Hypothalamus (tissue), 51 donors: Measurements from ENCODE around the gene FGD5.

Source experiments
- DNase-seq, 51 donors: peaks; one replicate each; lab custom pipeline; 2025; lab: John Stamatoyannopoulos, UW

FGD5 gene

GRCh38 chr3:14789221-14789620 is 29.5 kb upstream of the FGD5 start:
- DNase-seq: no peak

- DNase-seq: no peak
Measured at GRCh38 chr3:14789640-14790285, 29.0 kb upstream of the FGD5 start.

DNA sequence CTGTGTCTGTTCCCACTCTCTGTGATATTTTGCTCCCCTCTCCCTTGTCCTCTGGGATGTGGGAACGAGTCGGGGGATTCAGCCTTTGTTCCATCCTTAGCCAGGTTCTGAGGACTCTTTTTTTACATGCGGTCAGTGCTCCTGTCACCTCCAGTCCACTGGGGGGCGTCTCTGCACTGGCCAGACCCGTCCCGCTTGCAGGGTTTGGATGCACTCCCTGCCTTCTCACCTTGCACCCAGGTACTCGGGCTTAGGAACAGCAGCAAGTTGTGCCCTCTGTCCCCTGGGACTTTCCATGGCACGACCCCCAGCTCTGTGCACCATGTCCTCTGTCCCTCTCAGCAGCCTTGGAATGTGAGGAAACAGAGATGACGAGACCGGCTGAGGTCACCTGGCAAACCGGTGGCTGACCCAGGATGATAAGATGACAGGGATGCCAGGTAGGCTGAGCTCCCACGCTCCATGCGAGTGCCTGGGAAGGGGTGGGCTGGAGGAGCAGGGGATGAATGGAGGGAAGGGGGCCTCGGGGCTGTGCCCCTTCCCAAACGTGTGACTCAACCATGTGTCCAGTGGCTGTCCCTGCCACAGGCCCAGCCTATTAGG is 27.3 kb upstream of the FGD5 start:
- DNase-seq: peak in 4 of 51 donors; percentile 3 to 14 (median 6)

GRCh38 chr3:14792691-14793121 is 26.1 kb upstream of the FGD5 start:
- DNase-seq: no peak

- DNase-seq: no peak
Measured at GRCh38 chr3:14793126-14793857, 25.5 kb upstream of the FGD5 start.

- DNase-seq: no peak
Measured at GRCh38 chr3:14793858-14794234, 24.9 kb upstream of the FGD5 start.

GRCh38 chr3:14794435-14794834 is 24.3 kb upstream of the FGD5 start:
- DNase-seq: no peak

GRCh38 chr3:14795996-14796395 is 22.8 kb upstream of the FGD5 start:
- no peak for DNase-seq

DNA sequence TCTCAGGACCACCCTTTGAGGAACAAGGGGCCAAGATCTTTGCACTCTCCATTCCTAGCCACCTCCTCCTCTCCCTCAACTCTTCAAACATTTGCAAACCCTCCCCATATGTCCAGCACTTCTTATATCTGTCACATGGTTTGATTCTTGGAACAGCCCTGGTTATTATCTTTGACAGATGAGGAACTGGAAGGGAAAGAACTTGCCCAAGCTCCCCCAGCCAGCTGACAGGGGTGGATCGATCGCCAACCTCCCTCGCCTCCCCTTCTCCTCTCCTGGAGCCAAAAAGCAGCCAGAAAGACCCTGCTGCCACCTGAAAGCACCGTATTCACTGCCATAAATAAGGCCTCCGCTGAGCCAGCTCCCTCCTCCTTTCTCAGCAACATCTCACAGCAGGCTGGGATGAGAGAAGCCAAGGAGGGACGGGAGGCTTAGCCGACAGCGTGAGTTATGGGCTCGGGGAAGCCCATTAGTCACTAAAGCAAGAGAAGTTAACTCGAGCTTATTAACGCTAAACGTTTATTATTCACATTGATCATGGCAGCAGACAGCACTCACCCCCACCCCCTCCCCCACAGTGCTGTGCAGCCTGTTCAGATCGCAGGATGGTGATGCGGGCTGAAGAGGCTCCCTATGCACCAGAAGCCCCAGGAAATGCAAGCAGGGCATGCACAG is 22.2 kb upstream of the FGD5 start:
- no peak for DNase-seq

GRCh38 chr3:14797731-14798130 is 21.0 kb upstream of the FGD5 start:
- DNase-seq: no peak

DNA sequence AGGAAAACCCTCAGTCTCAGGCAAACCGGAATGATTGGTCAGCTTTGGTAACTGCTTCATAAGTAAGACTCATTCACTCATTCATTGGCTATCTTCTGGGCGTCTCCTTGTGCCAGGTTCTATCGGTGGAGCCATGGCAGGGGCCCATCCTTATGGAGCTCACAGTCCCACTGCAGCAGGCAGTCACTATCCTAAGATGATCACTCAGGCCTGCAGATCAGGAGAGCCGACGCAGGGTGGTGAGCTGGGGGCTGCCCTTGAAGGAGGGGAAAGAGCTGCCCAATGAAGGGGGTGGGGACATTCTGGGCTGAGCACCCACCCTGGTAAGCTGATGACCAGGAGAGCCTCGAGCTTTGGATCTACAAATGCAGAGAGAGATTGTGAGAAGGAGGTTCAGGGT is 20.5 kb upstream of the FGD5 start:
- DNase-seq: no peak

- DNase-seq: no peak
Measured at GRCh38 chr3:14799146-14799545, 19.6 kb upstream of the FGD5 start.

GRCh38 chr3:14801031-14801430 is 17.7 kb upstream of the FGD5 start:
- no peak for DNase-seq

GRCh38 chr3:14801668-14802380 is 16.9 kb upstream of the FGD5 start:
- DNase-seq: no peak

DNA sequence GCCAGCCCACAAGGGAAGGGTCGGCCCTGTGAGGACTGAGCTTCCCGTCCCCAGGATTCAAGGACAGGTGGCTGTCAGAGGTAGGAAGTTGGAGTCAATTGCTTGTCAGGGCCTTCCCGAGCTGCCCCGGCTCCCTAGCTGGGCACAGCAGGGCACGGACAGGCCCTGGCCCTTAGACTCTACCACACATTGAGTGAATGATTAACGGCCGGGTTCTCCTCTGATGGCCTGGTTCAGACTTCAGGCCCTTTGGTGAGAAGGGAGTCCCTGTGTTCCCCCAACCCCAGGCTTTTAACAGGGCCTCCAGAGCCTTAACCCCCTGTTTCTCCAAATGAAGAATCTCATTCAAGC is 16.4 kb upstream of the FGD5 start:
- no peak for DNase-seq

GRCh38 chr3:14803101-14803980 is 15.4 kb upstream of the FGD5 start:
- DNase-seq: no peak

GRCh38 chr3:14803981-14804834 is 14.6 kb upstream of the FGD5 start:
- no peak for DNase-seq

DNA sequence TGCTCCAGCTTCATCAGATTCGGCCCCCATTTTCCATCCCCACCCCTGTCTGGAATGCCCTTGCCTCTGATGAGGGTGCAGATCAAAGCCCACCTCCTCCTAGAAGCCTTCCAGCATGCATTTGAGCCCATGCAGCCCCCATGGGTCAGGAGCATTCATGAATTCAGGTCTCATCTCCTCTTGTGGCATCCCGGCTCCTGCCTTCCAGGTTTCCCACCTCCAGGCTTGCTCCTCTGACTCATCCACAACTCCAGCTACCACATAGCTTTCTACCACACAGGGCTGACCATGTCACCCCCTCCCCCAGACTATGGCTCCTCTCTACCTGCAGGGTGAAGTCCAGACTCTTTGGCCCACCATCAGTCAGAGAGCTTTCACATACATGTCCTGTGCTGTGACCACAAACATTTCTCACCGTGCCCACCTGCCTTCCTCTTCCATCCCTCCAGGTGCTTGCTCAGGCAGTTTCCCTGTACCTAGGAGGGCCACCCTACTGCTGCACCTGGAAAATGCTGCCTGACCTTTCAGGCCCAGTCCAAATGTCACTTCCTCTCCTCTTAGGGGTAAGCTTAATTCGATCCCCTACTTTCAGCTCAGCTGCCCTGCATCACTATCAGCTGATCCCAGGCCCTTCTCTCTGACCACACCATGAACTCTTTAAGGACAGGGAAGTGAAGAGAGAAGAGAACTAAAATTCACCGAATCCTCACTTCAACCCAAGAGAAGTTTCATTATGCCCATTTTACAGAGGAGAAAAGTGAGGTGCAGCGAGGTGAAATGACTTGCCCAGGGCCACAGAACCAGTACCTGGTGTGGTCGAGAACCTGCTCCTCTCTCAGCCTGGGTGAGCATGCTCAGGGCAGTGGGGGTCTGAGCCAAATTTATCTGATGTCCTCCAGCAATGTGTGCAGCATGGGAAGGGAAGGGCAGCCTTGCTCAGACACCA is 13.7 kb upstream of the FGD5 start:
- no peak for DNase-seq
